K562 (cell line): ENCODE results near the gene SGSH. TPM values are rescaled to one million over a fixed set of nuclear protein-coding genes. Genes with fewer than 3 reads are reported as not detected.

ENCODE experiments used
- CCAR2 ChIP-seq: fragments of 200-400 bp; formaldehyde crosslinking; IDR thresholded peaks from 2 replicates; pipeline ENCODE4 v1.6.1; 2017; ENCODE audit warnings: mild to moderate bottlenecking, low read depth, low read length
- NR2C1 ChIP-seq, 2 experiments: fragments of 450-650 bp; IDR thresholded peaks; 2 replicates each; pipeline ENCODE4 v1.6.1; 2017; ENCODE audit warnings: mild to moderate bottlenecking in 2 of 2, antibody characterized with exemption in 1 of 2, inconsistent platforms in 1 of 2, missing compliant biosample characterization in 1 of 2, missing genetic modification characterization in 1 of 2
- PHF21A ChIP-seq: fragments of 450-650 bp; IDR thresholded peaks from 2 replicates; pipeline ENCODE4 v1.6.1; 2017; ENCODE audit warnings: low read depth, borderline replicate concordance
- RFX5 ChIP-seq: IDR thresholded peaks from 2 replicates; pipeline ENCODE4 v1.6.1; 2011; ENCODE audit warnings: low read depth, mild to moderate bottlenecking, improper control_type of control experiment, low read length
- SIN3B ChIP-seq: fragments of 450-650 bp; IDR thresholded peaks from 2 replicates; pipeline ENCODE4 v1.6.1; 2017; ENCODE audit warnings: low read depth, mild to moderate bottlenecking, moderate library complexity
- TCF3 ChIP-seq: sonication (generic); formaldehyde crosslinking; IDR thresholded peaks from 2 replicates; pipeline ENCODE4 v1.4.0; 2020; ENCODE audit warnings: mild to moderate bottlenecking, missing genetic modification reagents
- YBX1 ChIP-seq: fragments of 450-650 bp; IDR thresholded peaks from 2 replicates; pipeline ENCODE4 v1.7.1; 2016; ENCODE audit warnings: mild to moderate bottlenecking
- ZC3H4 ChIP-seq: sonication (generic); formaldehyde crosslinking; IDR thresholded peaks from 2 replicates; pipeline ENCODE4 v1.9.0; 2021; ENCODE audit warnings: missing genetic modification reagents, borderline replicate concordance
- ZNF165 ChIP-seq: fragments of 250-450 bp; sonication (Bioruptor Pico); IDR thresholded peaks from 2 replicates; pipeline ENCODE4 v1.4.0; 2020; ENCODE audit warnings: borderline replicate concordance
- ZNF316 ChIP-seq: fragments of 450-650 bp; IDR thresholded peaks from 2 replicates; pipeline ENCODE4 v1.6.1; 2016
- ZNF408 ChIP-seq: fragments of 250-450 bp; sonication (Bioruptor Pico); IDR thresholded peaks from 2 replicates; pipeline ENCODE4 v1.4.0; 2020; ENCODE audit warnings: low read depth, mild to moderate bottlenecking, moderate library complexity
- ZNF644 ChIP-seq: fragments of 200-800 bp; sonication (Bioruptor generic); IDR thresholded peaks from 2 replicates; pipeline ENCODE4 v1.6.1; 2016; ENCODE audit warnings: low read depth, missing genetic modification characterization, missing compliant biosample characterization
- polyA plus RNA-seq, 8 experiments: library from polyadenylated mRNA; depleted of rRNA in 4 of 8; stranded (reverse) in 5 of 8; unstranded in 3 of 8; fragments of >200 nt; fragmentation: Nextera tagmentation in 2 of 8; fragmentation: Illumina TruSeq in 1 of 8; extraction: Ambion mirVana in 2 of 8; extraction: Trizol in 1 of 8; gene quantifications; 2 replicates each; pipeline versions ENCODE4 v1.2.1 to v1.2.3, GENCODE V29; 2011 to 2014; ENCODE audit warnings: inconsistent platforms in 1 of 8, missing spikeins in 1 of 8
- total RNA-seq, 7 experiments: library from RNA; depleted of rRNA in 6 of 7; stranded (reverse); fragments of >200 nt in 6 of 7; fragmentation: Illumina TruSeq in 2 of 7; extraction: Trizol in 2 of 7; gene quantifications; 2 replicates each; pipeline versions ENCODE4 v1.2.1 to v1.2.3, GENCODE V29; 2011 to 2021; ENCODE audit warnings: low replicate concordance in 1 of 7
- TF ChIP-seq, protein P1 (sequence below): fragments of 450-650 bp; IDR thresholded peaks from 2 replicates; pipeline ENCODE4 v1.6.1; 2017; ENCODE audit warnings: antibody characterized with exemption
- TF ChIP-seq, protein P2 (sequence below): sonication (generic); formaldehyde crosslinking; IDR thresholded peaks from 2 replicates; pipeline ENCODE4 v1.8.1; 2023; ENCODE audit warnings: mild to moderate bottlenecking, missing genetic modification reagents
- TF ChIP-seq, protein P3 (sequence below): fragments of 450-650 bp; IDR thresholded peaks from 2 replicates; pipeline ENCODE4 v1.7.0; 2016; ENCODE audit warnings: borderline replicate concordance
- TF ChIP-seq, protein P4 (sequence below): fragments of 250-450 bp; sonication (Bioruptor Pico); IDR thresholded peaks from 2 replicates; pipeline ENCODE4 v1.8.0; 2021; ENCODE audit warnings: moderate library complexity, mild to moderate bottlenecking, inconsistent platforms
- TF ChIP-seq, protein P5 (sequence below), 2 experiments: fragments of 250-450 bp in 1 of 2; fragments of 450-650 bp in 1 of 2; sonication (Bioruptor Pico) in 1 of 2; IDR thresholded peaks; 2 replicates each; pipeline versions ENCODE4 v1.6.1 to v1.8.0; 2016 to 2021; ENCODE audit warnings: mild to moderate bottlenecking in 2 of 2, moderate library complexity in 2 of 2, missing compliant biosample characterization in 1 of 2, missing genetic modification characterization in 1 of 2

The SGSH gene
- total and polyA plus RNA-seq, 9 of the 15 experiments (the other 6 are each of a cell fraction or from before 2014, with no cell fraction given) = 0.25 to 15.7 (median 4.9) TPM

DNA sequence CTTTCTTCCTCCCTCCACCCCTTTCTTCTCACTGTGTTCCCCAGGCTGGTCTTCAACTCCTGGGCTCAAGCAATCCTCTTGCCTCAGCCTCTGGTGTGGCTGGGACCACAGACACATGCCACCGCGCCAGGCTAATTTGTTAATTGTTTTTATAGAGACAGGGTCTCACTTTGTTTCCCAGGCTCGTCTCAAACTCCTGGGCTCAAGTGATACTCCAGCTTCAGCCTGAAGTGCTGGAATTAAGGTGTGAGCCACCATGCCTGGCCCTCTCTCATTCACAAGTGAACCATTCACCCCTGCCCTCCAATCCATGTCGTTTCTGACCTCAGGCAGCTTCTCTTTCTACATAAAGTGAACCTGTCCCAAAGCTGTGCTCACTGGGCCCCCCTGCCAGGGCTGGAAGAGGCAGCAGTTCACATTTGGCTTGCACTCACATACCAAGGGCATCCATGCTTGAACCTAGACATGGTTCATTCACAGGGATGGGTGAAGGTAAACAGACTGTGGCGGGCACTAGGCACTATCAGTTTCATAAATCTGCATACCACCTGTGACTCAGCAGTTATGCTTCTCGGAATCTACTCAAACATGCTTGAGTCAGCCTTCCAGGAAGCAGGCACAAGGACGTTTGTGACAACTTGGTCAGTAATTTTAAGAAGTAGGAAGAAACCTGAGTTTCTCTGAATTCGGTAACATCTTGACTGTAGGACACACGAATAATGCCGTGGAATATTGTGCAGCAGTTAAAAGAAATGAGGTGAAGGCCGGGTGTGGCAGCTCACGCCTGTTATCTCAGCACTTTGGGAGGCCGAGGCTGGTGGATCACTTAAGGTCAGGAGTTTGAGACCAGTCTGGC is 34.5 kb upstream of the SGSH start (continued):
- TF ChIP-seq ZNF165 (CRISPR knock-in tag) = 0 out of 2 replicates have a peak, but pooled peaks have one; percentile 36
- no peak for TF ChIP-seq NR2C1 (IDR thresholded peaks at IDR 0.05)
- peak; percentile 87 for TF ChIP-seq NR2C1 (tag; IDR thresholded peaks at IDR 0.05)
- TF ChIP-seq ZC3H4 (CRISPR knock-in tag) = no peak
- TF ChIP-seq RFX5 = no peak
- TF ChIP-seq ZNF316 = peak; percentile 100
- TF ChIP-seq, protein P1, sequence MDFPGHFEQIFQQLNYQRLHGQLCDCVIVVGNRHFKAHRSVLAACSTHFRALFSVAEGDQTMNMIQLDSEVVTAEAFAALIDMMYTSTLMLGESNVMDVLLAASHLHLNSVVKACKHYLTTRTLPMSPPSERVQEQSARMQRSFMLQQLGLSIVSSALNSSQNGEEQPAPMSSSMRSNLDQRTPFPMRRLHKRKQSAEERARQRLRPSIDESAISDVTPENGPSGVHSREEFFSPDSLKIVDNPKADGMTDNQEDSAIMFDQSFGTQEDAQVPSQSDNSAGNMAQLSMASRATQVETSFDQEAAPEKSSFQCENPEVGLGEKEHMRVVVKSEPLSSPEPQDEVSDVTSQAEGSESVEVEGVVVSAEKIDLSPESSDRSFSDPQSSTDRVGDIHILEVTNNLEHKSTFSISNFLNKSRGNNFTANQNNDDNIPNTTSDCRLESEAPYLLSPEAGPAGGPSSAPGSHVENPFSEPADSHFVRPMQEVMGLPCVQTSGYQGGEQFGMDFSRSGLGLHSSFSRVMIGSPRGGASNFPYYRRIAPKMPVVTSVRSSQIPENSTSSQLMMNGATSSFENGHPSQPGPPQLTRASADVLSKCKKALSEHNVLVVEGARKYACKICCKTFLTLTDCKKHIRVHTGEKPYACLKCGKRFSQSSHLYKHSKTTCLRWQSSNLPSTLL = peak; percentile 62; the same call in 1 of the 2 replicates
- TF ChIP-seq, protein P2, sequence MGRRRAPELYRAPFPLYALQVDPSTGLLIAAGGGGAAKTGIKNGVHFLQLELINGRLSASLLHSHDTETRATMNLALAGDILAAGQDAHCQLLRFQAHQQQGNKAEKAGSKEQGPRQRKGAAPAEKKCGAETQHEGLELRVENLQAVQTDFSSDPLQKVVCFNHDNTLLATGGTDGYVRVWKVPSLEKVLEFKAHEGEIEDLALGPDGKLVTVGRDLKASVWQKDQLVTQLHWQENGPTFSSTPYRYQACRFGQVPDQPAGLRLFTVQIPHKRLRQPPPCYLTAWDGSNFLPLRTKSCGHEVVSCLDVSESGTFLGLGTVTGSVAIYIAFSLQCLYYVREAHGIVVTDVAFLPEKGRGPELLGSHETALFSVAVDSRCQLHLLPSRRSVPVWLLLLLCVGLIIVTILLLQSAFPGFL (CRISPR knock-in tag) = no peak
- TF ChIP-seq TCF3 (CRISPR knock-in tag) = peak; percentile 56
- TF ChIP-seq ZNF408 (CRISPR knock-in tag) = no peak
- no peak for TF ChIP-seq SIN3B
- TF ChIP-seq, protein P3, sequence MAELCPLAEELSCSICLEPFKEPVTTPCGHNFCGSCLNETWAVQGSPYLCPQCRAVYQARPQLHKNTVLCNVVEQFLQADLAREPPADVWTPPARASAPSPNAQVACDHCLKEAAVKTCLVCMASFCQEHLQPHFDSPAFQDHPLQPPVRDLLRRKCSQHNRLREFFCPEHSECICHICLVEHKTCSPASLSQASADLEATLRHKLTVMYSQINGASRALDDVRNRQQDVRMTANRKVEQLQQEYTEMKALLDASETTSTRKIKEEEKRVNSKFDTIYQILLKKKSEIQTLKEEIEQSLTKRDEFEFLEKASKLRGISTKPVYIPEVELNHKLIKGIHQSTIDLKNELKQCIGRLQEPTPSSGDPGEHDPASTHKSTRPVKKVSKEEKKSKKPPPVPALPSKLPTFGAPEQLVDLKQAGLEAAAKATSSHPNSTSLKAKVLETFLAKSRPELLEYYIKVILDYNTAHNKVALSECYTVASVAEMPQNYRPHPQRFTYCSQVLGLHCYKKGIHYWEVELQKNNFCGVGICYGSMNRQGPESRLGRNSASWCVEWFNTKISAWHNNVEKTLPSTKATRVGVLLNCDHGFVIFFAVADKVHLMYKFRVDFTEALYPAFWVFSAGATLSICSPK = 0 out of 2 replicates have a peak, but pooled peaks have one; percentile 46
- TF ChIP-seq, protein P4, sequence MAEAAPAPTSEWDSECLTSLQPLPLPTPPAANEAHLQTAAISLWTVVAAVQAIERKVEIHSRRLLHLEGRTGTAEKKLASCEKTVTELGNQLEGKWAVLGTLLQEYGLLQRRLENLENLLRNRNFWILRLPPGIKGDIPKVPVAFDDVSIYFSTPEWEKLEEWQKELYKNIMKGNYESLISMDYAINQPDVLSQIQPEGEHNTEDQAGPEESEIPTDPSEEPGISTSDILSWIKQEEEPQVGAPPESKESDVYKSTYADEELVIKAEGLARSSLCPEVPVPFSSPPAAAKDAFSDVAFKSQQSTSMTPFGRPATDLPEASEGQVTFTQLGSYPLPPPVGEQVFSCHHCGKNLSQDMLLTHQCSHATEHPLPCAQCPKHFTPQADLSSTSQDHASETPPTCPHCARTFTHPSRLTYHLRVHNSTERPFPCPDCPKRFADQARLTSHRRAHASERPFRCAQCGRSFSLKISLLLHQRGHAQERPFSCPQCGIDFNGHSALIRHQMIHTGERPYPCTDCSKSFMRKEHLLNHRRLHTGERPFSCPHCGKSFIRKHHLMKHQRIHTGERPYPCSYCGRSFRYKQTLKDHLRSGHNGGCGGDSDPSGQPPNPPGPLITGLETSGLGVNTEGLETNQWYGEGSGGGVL (CRISPR knock-in tag) = no peak
- TF ChIP-seq, protein P5, sequence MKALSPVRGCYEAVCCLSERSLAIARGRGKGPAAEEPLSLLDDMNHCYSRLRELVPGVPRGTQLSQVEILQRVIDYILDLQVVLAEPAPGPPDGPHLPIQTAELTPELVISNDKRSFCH (CRISPR knock-in tag; IDR thresholded peaks at IDR 0.05) = peak; percentile 63; the same call in 1 of the 2 replicates
- TF ChIP-seq, protein P5 (tag; IDR thresholded peaks at IDR 0.05) = peak; percentile 93
- TF ChIP-seq CCAR2 = no peak
- no peak for TF ChIP-seq PHF21A
- TF ChIP-seq ZNF644 (tag) = peak; percentile 91
- no peak for TF ChIP-seq YBX1
